Duodenal mucosa (tissue), 2 donors: ENCODE measurements around the gene CEP78.

ENCODE experiments used
- H3K27ac ChIP-seq: one replicate; pipeline ENCODE4 v1.7.0; 2013; ENCODE audit warnings: low read depth, low read length
- H3K27me3 ChIP-seq, 2 donors: one replicate each; pipeline ENCODE4 v1.7.0; 2013; ENCODE audit warnings: low read length in 2 of 2, control low read depth in 1 of 2; ENCODE audit not compliant: insufficient read depth in 2 of 2, control insufficient read depth in 1 of 2
- H3K36me3 ChIP-seq, 2 donors: one replicate each; pipeline ENCODE4 v1.7.0; 2013; ENCODE audit warnings: low read length in 2 of 2, control low read depth in 1 of 2; ENCODE audit not compliant: insufficient read depth in 2 of 2, control insufficient read depth in 1 of 2
- H3K4me1 ChIP-seq, 2 donors: one replicate each; pipeline ENCODE4 v1.7.0; 2013; ENCODE audit warnings: low read length in 2 of 2, control low read depth in 1 of 2; ENCODE audit not compliant: insufficient read depth in 2 of 2, control insufficient read depth in 1 of 2
- H3K4me3 ChIP-seq, 2 donors: one replicate each; pipeline ENCODE4 v1.7.0; 2013; ENCODE audit warnings: low read length in 2 of 2, low read depth in 1 of 2
- H3K9ac ChIP-seq, 2 donors: one replicate each; pipeline ENCODE4 v1.7.0; 2013; ENCODE audit warnings: low read length in 2 of 2, low read depth in 1 of 2
- H3K9me3 ChIP-seq, 2 donors: one replicate each; pipeline ENCODE4 v1.7.0; 2013; ENCODE audit warnings: low read length in 2 of 2, control low read depth in 1 of 2; ENCODE audit not compliant: control insufficient read depth in 1 of 2

CEP78 gene

GRCh38 chr9:78294290-78295176 lies 58.7 kb downstream of the CEP78 start:
- Histone ChIP-seq H3K27me3 (no peaks in the 10 kb centered on the region), H3K4me3 (no peak overlapping the region), H3K9ac (no peak overlapping the region), H3K9me3 (no peaks in the 10 kb centered on the region), H3K27ac (no peak overlapping the region), H3K36me3 (no peaks in the 10 kb centered on the region), H3K4me1 (peaks cover 8 to 14% of the 10 kb centered on the region in 2 donors)

DNA sequence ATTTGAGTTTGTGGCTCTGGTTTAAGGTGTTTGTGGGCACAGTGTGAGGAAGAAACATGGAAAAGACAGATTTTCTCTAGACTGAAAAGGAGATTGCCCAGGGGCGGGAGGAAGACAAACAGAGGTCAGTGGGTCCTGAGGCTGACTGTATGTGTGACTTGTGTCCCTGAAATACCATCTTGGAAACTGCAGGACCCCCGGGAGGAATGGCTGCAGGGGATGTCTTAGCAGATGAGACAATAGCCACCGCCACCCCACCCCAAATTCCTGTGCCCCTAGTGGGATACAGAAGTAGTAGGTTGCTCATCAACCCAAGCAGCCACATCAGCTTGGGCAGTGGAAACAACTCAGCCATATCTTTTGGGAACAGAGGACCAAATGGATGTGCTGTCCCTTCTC lies 59.3 kb downstream of the CEP78 start:
- Histone ChIP-seq H3K27me3 (no peaks in the 10 kb centered on the region), H3K9me3 (no peaks in the 10 kb centered on the region), H3K27ac (no peak overlapping the region), H3K36me3 (no peaks in the 10 kb centered on the region), H3K4me1 (peaks cover 8 to 14% of the 10 kb centered on the region in 2 donors), H3K4me3 (no peak overlapping the region), H3K9ac (no peak overlapping the region)

DNA sequence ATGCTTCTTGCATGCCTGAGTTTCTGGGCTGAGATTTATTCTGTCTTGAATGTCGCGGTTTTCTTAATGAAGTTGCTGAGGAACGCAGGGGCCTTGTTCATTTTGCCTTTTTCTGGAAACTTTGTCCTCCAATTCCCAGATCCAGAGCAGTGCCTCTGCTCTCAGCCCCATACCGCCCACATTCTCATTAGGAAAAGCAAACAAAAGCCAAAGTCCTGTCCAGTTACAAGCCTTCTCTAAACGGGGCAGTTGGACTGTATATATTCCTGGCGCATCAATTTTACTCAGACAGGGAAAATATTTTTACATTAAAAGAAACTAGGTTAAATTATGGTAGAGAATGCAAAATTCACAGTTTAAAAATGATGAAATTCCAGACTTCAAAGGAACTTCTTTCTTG lies 59.9 kb downstream of the CEP78 start:
- H3K9ac ChIP-seq = no peak overlapping the region
- peak overlapping the region in 1 of 2 donors; percentile 84 for H3K4me3 ChIP-seq
- no peaks in the 10 kb centered on the region for H3K9me3 ChIP-seq
- H3K27ac ChIP-seq = no peak overlapping the region
- peaks cover 8 to 14% of the 10 kb centered on the region in 2 donors for H3K4me1 ChIP-seq
- no peaks in the 10 kb centered on the region for H3K36me3 ChIP-seq
- no peaks in the 10 kb centered on the region for H3K27me3 ChIP-seq

DNA sequence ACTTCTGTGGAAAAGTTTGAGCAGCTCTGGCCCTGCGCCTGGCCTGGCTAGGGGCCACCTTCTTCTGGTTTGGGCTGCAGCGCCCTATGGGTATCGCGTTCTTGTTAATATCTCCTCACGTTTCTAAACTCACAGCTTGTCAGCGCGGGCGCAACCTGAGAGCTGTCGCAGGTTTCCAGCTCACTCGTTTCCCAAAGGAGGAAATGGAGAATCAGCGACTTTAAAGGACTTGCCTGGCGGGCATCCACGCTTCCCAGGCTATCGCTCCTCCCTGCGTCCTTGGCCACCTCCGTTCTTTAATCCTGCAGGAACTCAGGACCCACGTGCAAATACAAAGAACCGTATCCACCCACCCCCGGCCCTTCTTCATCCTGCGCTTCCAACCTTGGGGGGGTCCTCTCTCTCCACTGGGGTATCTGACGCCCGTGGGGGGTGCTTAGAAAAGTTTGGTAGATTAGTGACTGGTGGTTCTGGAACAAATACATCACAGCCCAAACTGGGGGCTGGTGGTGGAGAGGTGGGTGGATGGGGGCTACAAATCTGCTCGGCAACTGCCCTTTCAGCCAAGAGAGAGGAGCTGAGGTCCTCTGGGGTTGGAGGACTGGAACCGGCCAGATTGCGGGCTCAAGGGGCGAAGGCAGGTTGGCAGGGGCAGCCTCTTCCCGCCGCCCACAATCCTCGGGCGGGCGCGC lies 60.5 kb downstream of the CEP78 start:
- H3K27me3 ChIP-seq = no peaks in the 10 kb centered on the region
- H3K9me3 ChIP-seq = no peaks in the 10 kb centered on the region
- no peaks in the 10 kb centered on the region for H3K36me3 ChIP-seq
- H3K4me3 ChIP-seq = peak overlapping the region; percentile 84 to 88
- no peak overlapping the region for H3K27ac ChIP-seq
- H3K9ac ChIP-seq = peak overlapping the region in 1 of 2 donors; percentile 52
- peaks cover 8 to 14% of the 10 kb centered on the region in 2 donors for H3K4me1 ChIP-seq

- Histone ChIP-seq H3K9me3 (no peaks in the 10 kb centered on the region), H3K4me1 (peaks cover 8 to 14% of the 10 kb centered on the region in 2 donors), H3K27ac (no peak within 1 kb of the TSS), H3K4me3 (peak within 1 kb of the TSS; percentile 84 to 88), H3K27me3 (no peaks in the 10 kb centered on the region), H3K9ac (peak within 1 kb of the TSS; percentile 52 to 63), H3K36me3 (no peaks in the 10 kb centered on the region)
Measured at GRCh38 chr9:78296893-78297671, 61.2 kb downstream of the CEP78 start, which contains the start of gene PSAT1. TSS of gene PSAT1 (plus strand) at chr9:78297125. CDS start at chr9:78297211, 86 bp downstream.

DNA sequence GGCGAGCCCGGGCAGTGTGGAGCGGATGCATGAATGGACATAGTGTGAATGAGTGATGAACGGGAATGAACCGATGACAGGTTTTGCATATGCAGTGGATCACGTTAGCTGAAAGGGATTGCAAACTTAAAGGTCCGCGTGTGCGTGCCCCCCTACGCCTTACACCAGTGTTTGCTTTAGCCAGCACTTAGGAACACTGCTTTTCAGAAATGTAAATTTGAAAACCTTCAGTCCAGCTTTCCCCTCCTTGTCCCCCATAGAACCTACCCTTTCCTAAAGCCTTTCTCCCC lies 61.7 kb downstream of the CEP78 start:
- no peaks in the 10 kb centered on the region for H3K36me3 ChIP-seq
- H3K4me3 ChIP-seq = peak overlapping the region; percentile 84 to 88
- H3K4me1 ChIP-seq = peaks cover 8 to 14% of the 10 kb centered on the region in 2 donors
- H3K9ac ChIP-seq = peak overlapping the region in 1 of 2 donors; percentile 63
- H3K9me3 ChIP-seq = no peaks in the 10 kb centered on the region
- H3K27ac ChIP-seq = no peak overlapping the region
- H3K27me3 ChIP-seq = no peaks in the 10 kb centered on the region

DNA sequence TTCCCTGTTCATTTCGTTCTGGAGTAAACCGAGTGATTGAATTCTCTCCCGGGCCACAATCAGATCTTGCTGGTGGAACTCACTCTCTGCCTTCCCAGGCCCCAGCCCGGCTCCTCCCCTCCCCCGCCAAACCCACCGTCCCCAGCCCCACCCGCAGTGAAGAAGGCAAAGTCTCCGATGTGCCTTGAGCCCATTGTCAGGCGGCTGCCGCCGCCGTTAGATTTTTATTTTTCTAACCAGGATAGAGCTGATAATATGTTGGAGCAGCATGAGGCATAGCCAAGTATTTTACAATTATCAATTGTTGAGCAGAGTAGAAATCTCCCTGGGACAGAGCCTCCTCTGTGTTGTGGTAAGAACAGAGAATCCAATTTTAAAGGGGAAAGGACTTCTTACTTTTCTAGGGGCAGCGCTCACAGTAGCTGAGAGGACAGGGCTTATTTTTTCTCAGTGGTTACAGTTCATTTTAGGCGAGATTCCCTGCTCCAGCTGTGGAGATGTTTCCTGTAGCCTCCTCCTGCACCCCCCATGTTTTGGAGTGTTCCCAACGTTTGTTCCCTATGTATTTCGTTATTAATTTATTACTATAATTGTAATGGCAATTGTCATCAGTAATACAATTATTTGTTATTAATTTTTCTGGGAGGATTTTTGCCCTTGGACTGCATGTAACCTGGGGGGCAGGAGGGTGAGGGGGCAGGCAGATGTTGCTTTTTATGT lies 62.3 kb downstream of the CEP78 start:
- H3K27ac ChIP-seq = no peak overlapping the region
- H3K36me3 ChIP-seq = no peaks in the 10 kb centered on the region
- H3K27me3 ChIP-seq = no peaks in the 10 kb centered on the region
- H3K4me1 ChIP-seq = peaks cover 8 to 14% of the 10 kb centered on the region in 2 donors
- H3K9ac ChIP-seq = no peak overlapping the region
- no peaks in the 10 kb centered on the region for H3K9me3 ChIP-seq
- peak overlapping the region; percentile 84 to 88 for H3K4me3 ChIP-seq

GRCh38 chr9:78300209-78300608 lies 64.3 kb downstream of the CEP78 start:
- no peaks in the 10 kb centered on the region for H3K9me3 ChIP-seq
- no peak overlapping the region for H3K27ac ChIP-seq
- no peak overlapping the region for H3K9ac ChIP-seq
- H3K4me3 ChIP-seq = no peak overlapping the region
- H3K27me3 ChIP-seq = no peaks in the 10 kb centered on the region
- peaks cover 0 to 3% of the 10 kb centered on the region in 2 donors for H3K36me3 ChIP-seq
- peaks cover 8 to 14% of the 10 kb centered on the region in 2 donors for H3K4me1 ChIP-seq

- Histone ChIP-seq H3K9me3 (no peaks in the 10 kb centered on the region), H3K4me3 (no peak overlapping the region), H3K36me3 (peaks cover 2 to 11% of the 10 kb centered on the region in 2 donors), H3K27me3 (no peaks in the 10 kb centered on the region), H3K27ac (no peak overlapping the region), H3K9ac (no peak overlapping the region), H3K4me1 (peaks cover 8 to 14% of the 10 kb centered on the region in 2 donors)
Measured at GRCh38 chr9:78301466-78301865, 65.6 kb downstream of the CEP78 start.
